ENCODE results near the gene APBB2. TPM values are rescaled to one million over a fixed set of nuclear protein-coding genes. Genes with fewer than 3 reads are reported as not detected.
A peak's percentile ranks its signal among the peaks of the same experiment; 100 is the strongest.

APBB2 gene
- total RNA-seq, 4 donors from 2014 or later: 66.3 to 133 (median 90.2) TPM

DNA sequence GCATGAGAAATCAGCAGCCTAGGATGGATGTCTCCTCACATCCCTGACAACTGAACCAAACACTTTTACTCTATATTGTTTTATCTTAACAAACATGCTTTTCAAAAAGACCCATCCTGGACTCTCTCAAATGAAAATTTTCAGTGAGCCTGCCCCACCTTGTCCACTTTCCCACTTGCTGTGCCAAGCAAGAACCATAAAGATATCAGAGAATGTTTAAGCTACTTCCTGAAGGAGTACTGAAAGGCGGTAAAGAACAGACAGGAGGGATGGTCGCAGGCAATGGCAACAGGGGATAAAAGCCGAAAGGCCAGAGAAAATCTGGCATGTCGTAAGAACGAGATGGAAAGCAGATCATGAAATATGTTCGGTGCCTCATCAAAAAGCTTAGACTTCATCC lies 10.5 kb downstream of the APBB2 start:
- 77 to 83% methylated on average over 6 of the region's 6 CpGs for WGBS, 2 donors (ENCODE audit: low coverage in 1 of 2)
- Histone ChIP-seq H3K4me1 (peaks cover 2 to 88% (median 4%) of the 10 kb centered on the region in 3 donors), H3K36me3 (no peaks in the 10 kb centered on the region), H3K9me3 (no peaks in the 10 kb centered on the region), H3K27me3 (no peaks in the 10 kb centered on the region), H3K4me3 (no peak overlapping the region), H3K27ac (peak overlapping the region in 1 of 4 donors; percentile 19)
- no peak for TF ChIP-seq POLR2AphosphoS5 (IDR thresholded peaks at IDR 0.05)
- TF ChIP-seq, protein P1, sequence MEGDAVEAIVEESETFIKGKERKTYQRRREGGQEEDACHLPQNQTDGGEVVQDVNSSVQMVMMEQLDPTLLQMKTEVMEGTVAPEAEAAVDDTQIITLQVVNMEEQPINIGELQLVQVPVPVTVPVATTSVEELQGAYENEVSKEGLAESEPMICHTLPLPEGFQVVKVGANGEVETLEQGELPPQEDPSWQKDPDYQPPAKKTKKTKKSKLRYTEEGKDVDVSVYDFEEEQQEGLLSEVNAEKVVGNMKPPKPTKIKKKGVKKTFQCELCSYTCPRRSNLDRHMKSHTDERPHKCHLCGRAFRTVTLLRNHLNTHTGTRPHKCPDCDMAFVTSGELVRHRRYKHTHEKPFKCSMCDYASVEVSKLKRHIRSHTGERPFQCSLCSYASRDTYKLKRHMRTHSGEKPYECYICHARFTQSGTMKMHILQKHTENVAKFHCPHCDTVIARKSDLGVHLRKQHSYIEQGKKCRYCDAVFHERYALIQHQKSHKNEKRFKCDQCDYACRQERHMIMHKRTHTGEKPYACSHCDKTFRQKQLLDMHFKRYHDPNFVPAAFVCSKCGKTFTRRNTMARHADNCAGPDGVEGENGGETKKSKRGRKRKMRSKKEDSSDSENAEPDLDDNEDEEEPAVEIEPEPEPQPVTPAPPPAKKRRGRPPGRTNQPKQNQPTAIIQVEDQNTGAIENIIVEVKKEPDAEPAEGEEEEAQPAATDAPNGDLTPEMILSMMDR (IDR thresholded peaks at IDR 0.05): no peak
- no peak for ATAC-seq

DNA sequence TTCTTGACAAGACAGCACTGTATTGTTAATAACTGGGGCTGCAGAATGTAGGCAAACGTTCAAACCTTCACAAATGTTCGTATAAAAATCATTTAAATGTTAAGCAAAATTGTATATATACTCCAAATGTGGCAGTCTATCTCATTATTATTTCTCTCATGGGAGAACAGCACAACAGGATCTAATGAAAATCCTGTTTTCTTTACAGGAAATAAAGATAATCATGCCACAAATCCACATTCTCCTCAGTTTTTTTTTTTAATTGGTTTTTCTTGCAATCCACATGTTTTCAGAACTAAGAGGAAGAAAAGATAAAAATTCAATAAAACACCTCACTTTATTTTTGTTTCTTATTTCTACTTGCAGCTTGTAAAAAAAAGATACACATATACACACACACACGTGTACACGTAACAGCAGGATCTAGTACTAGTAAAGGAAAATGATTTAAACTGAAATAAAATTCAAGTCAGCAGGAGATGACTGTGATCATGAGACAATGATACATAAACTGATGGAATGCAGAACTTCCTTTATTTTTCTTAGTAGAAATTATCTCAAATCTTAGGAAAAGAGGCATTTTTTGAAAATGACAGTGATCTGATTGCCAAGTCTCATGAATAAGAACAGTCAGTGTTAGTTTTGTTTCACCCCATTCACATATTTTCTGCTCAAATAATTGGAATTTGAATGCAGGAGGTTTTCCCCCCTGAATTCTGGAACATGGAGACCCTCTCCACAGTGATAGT lies 11.3 kb downstream of the APBB2 start:
- no peak for ATAC-seq
- WGBS, 2 donors (ENCODE audit: low coverage in 1 of 2): 49 to 65% methylated on average over 4 of the region's 4 CpGs
- Histone ChIP-seq H3K9me3 (no peaks in the 10 kb centered on the region), H3K4me3 (no peak overlapping the region), H3K27me3 (no peaks in the 10 kb centered on the region), H3K4me1 (peaks cover 2 to 80% (median 4%) of the 10 kb centered on the region in 3 donors), H3K36me3 (no peaks in the 10 kb centered on the region), H3K27ac (peak overlapping the region in 1 of 4 donors; percentile 19)
- TF ChIP-seq POLR2AphosphoS5 (IDR thresholded peaks at IDR 0.05): no peak
- TF ChIP-seq, protein P1 (IDR thresholded peaks at IDR 0.05): no peak
- TF ChIP-seq POLR2A (IDR thresholded peaks at IDR 0.05): no peak
- TF ChIP-seq EP300 (IDR thresholded peaks at IDR 0.05): no peak

DNA sequence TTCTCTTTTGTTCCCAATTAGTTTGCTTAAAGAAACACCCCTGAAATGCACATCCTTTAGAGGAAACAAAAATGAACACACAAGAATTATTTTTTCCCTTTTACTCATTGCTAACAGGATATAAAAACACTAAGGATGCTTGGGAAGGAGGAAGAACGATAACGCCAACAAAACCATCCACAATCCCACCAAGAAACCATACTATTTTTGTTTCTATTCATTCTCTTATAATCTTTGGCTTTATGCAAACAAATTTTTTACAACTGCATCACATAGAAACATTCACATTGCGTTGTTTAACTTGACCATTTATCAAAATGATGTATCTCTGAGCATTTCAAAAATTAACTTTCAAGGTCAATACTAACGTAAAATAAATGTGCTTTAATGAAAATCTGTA lies 12.0 kb downstream of the APBB2 start:
- H3K36me3 ChIP-seq: no peaks in the 10 kb centered on the region
- no peaks in the 10 kb centered on the region for H3K9me3 ChIP-seq
- no peak overlapping the region for H3K27ac ChIP-seq
- 60 to 90% methylated on average over 4 of the region's 4 CpGs for WGBS, 2 donors (ENCODE audit: low coverage in 1 of 2)
- no peak for TF ChIP-seq EP300 (IDR thresholded peaks at IDR 0.05)
- TF ChIP-seq, protein P1 (IDR thresholded peaks at IDR 0.05): no peak
- no peak for TF ChIP-seq POLR2A (IDR thresholded peaks at IDR 0.05)
- TF ChIP-seq POLR2AphosphoS5 (IDR thresholded peaks at IDR 0.05): no peak
- no peaks in the 10 kb centered on the region for H3K27me3 ChIP-seq
- no peak for ATAC-seq
- H3K4me1 ChIP-seq: peaks cover 2 to 74% (median 4%) of the 10 kb centered on the region in 3 donors
- no peak overlapping the region for H3K4me3 ChIP-seq

DNA sequence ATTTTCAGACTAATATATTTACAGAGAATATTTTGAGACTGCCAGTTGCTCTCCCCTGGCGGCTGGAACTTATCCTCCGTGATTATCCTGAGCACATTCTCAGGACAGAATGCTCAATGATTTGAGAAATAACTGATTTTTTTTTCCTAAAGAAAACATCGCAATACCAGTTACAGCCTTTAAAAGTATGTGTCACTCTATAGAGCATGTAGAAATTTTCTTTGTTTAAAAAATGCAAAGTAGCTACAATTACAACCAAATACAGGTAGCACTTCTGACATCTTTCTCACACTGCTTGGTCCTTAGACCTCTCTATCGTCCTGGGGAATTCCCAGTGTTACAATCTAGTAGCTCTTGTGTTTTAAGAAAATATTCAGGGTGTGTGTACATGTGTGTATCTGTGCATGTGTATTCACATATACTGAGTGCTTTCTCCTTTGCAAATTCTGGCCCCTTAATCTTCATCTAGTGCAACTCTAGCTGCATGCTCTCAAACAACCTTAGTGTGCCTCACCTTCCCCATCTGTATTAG lies 13.8 kb downstream of the APBB2 start:
- WGBS, 2 donors (ENCODE audit: low coverage in 1 of 2): 83 to 88% methylated on average over 3 to 4 of the region's 4 CpGs
- no peaks in the 10 kb centered on the region for H3K9me3 ChIP-seq
- TF ChIP-seq EP300 (IDR thresholded peaks at IDR 0.05) (no peak), POLR2AphosphoS5 (IDR thresholded peaks at IDR 0.05) (no peak)
- H3K27ac ChIP-seq: no peak overlapping the region
- H3K4me1 ChIP-seq: peaks cover 2 to 58% (median 4%) of the 10 kb centered on the region in 3 donors
- no peak for ATAC-seq
- no peaks in the 10 kb centered on the region for H3K36me3 ChIP-seq
- H3K27me3 ChIP-seq: no peaks in the 10 kb centered on the region
- no peak overlapping the region for H3K4me3 ChIP-seq

DNA sequence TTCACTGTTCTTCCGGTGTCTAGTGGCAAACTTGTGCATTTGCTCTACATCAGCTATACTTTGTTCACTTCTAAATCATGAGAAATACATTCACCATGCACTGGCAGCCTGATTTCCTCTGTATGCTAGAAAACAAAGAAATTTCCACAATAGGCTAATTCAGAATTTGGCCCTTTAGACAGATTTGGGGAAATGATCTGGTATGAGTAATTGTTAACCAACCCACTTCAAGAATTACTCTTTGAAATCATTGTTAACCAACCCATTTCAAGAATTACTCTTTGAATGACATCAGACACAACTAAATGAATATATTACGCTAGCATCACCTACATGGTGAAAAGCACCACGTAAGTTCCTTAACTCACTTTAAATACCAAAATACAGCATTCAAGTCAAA lies 14.6 kb downstream of the APBB2 start:
- WGBS, 2 donors (ENCODE audit: low coverage in 1 of 2): 79 to 87% methylated on average over 3 of the region's 3 CpGs
- Histone ChIP-seq H3K4me3 (no peak overlapping the region), H3K36me3 (no peaks in the 10 kb centered on the region), H3K9me3 (no peaks in the 10 kb centered on the region), H3K4me1 (peaks cover under 1 to 58% (median 4%) of the 10 kb centered on the region in 3 donors), H3K27ac (no peak overlapping the region), H3K27me3 (no peaks in the 10 kb centered on the region)
- no peak for ATAC-seq
- TF ChIP-seq, protein P1 (IDR thresholded peaks at IDR 0.05): no peak
- TF ChIP-seq EP300 (IDR thresholded peaks at IDR 0.05): no peak
- no peak for TF ChIP-seq POLR2AphosphoS5 (IDR thresholded peaks at IDR 0.05)
- TF ChIP-seq POLR2A (IDR thresholded peaks at IDR 0.05): no peak

Data from gastroesophageal sphincter (tissue), 4 donors.